CD4-positive, alpha-beta T cell (primary cell): ENCODE results near the gene TBCD. TPM values are rescaled to one million over a fixed set of nuclear protein-coding genes. Genes with fewer than 3 reads are reported as not detected.

Experiments used
- ATAC-seq: fragments of 200-7000 bp; cut with Tn5 transposase; one replicate; pipeline ENCODE4 v1.10.0; 2022; ENCODE audit warnings: mild to moderate bottlenecking; ENCODE audit not compliant: poor library complexity
- CTCF ChIA-PET: fragments of 350-600 bp; sonication (Branson Sonifier 250); formaldehyde crosslinking; loops from one replicate; lab custom pipeline; 2021; ENCODE audit warnings: antibody characterized with exemption, inconsistent platforms; lab: Charles Lee
- POLR2A ChIA-PET: fragments of 350-600 bp; sonication (Branson Sonifier 250); formaldehyde crosslinking; loops from one replicate; lab custom pipeline; 2021; ENCODE audit warnings: antibody characterized with exemption, inconsistent platforms; lab: Charles Lee
- DNase-seq, 14 experiments: peaks; one replicate each; pipeline ENCODE4 v3.0.0-alpha.2; 2013 to 2020; ENCODE audit warnings: mixed read lengths in 2 of 14
- H3K27ac ChIP-seq, 2 donors: one replicate each; pipeline versions ENCODE4 v1.5.1 to v1.7.0; 2013; ENCODE audit warnings: low read length in 2 of 2, low read depth in 1 of 2, mild to moderate bottlenecking in 1 of 2
- H3K27me3 ChIP-seq, 2 experiments: 1 replicate in 1 of 2; 2 replicates in 1 of 2; pipeline versions ENCODE4 v1.6.1 to v1.7.0; 2013; ENCODE audit warnings: low read length in 2 of 2, control low read depth in 1 of 2, mild to moderate bottlenecking in 1 of 2, moderate library complexity in 1 of 2; ENCODE audit not compliant: insufficient read depth in 2 of 2, control insufficient read depth in 1 of 2
- H3K36me3 ChIP-seq: one replicate; pipeline ENCODE4 v1.6.1; 2013; ENCODE audit warnings: low read length, control low read depth; ENCODE audit not compliant: insufficient read depth
- H3K4me1 ChIP-seq: one replicate; pipeline ENCODE4 v1.6.1; 2013; ENCODE audit warnings: low read length, control low read depth; ENCODE audit not compliant: insufficient read depth
- H3K4me3 ChIP-seq: one replicate; pipeline ENCODE4 v1.5.1; 2013; ENCODE audit warnings: mild to moderate bottlenecking, low read length, moderate library complexity
- H3K9me3 ChIP-seq, 2 experiments: 1 replicate in 1 of 2; 2 replicates in 1 of 2; pipeline versions ENCODE4 v1.6.1 to v1.7.0; 2013; ENCODE audit warnings: low read length in 2 of 2, mild to moderate bottlenecking in 2 of 2, control low read depth in 1 of 2, moderate library complexity in 1 of 2; ENCODE audit not compliant: control insufficient read depth in 1 of 2, insufficient read depth in 1 of 2
- H3K27ac Mint-ChIP-seq: one replicate; pipeline ENCODE4 v1.8.0; 2020; ENCODE audit warnings: mixed read lengths
- H3K27me3 Mint-ChIP-seq: one replicate; pipeline ENCODE4 v1.8.0; 2021; ENCODE audit warnings: mixed read lengths
- H3K36me3 Mint-ChIP-seq: one replicate; pipeline ENCODE4 v1.8.0; 2021; ENCODE audit warnings: low read depth, mixed read lengths
- H3K4me1 Mint-ChIP-seq: one replicate; pipeline ENCODE4 v1.8.0; 2021; ENCODE audit warnings: low read depth, mixed read lengths
- H3K4me3 Mint-ChIP-seq: one replicate; pipeline ENCODE4 v1.8.0; 2020; ENCODE audit warnings: mild to moderate bottlenecking, mixed read lengths
- H3K9me3 Mint-ChIP-seq: one replicate; pipeline ENCODE4 v1.8.0; 2020; ENCODE audit warnings: mixed read lengths
- intact Hi-C, 2 experiments: fragments of 100-400 bp; cut with DNase I in 1 of 2; cut with micrococcal nuclease in 1 of 2; formaldehyde crosslinking; loops; one replicate each; pipeline versions ENCODE4 v1.15.1 to v1.9.0; 2023 to 2025; cut with DNase I, micrococcal nuclease
- total RNA-seq, 174 experiments: library from RNA in 2 of 174; stranded (reverse) in 2 of 174; gene quantifications; one replicate each; pipeline ENCODE4 v1.2.3 and lab custom pipeline; 2021 to 2026
- TF ChIP-seq, protein P1 (sequence below): fragments of 200-600 bp; IDR thresholded peaks from one replicate; pipeline ENCODE4 v1.8.0; 2022; ENCODE audit warnings: antibody characterized with exemption, mild to moderate bottlenecking

The TBCD gene
- total RNA-seq, 2 experiments from 2014 or later, result 74.6 to 80.3 TPM

DNA sequence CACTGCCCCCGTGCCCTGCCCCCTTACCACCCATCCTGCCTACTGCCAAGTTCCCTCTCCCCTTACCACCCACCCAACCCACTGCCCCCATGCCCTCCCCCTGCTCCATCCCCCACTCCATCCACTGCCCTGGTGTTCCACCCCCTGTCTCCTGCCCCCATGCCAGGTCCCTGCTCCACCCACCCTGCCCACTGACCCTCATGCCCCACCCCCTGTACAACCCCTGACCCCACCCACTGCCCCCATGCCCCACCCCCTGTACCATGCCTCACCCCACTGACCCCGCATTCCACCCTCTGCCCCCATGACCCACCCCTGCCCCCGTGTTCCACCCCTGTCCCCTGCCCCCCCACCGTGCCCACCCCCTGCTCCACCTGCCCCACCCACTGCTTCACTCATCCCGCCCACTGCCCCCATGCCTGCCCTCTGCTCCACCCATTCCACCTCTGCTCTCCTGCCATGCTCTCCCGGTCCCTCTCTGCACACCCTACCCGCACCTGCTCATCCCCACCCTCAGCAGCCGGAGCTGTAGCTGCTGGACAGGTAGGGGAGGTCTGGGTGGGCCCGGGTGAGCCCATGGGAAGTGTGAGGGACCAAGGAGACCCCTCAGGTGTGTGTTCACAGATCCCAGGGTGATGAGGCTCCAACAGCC lies 42.7 kb upstream of the TBCD start:
- no peak overlapping the region for H3K4me3 ChIP-seq
- Mint-ChIP-seq H3K36me3 (no peaks in the 10 kb centered on the region), H3K27ac (no peak overlapping the region), H3K4me1 (no peaks in the 10 kb centered on the region), H3K4me3 (no peak overlapping the region), H3K9me3 (no peaks in the 10 kb centered on the region), H3K27me3 (no peaks in the 10 kb centered on the region)
- ChIA-PET CTCF (no interaction called here), POLR2A (no interaction called here)
- no peak overlapping the region for H3K27ac ChIP-seq
- no peaks in the 10 kb centered on the region for H3K4me1 ChIP-seq
- ATAC-seq, result no peak
- intact Hi-C loops, result no loop called here
- no peaks in the 10 kb centered on the region for H3K9me3 ChIP-seq
- TF ChIP-seq, protein P1, sequence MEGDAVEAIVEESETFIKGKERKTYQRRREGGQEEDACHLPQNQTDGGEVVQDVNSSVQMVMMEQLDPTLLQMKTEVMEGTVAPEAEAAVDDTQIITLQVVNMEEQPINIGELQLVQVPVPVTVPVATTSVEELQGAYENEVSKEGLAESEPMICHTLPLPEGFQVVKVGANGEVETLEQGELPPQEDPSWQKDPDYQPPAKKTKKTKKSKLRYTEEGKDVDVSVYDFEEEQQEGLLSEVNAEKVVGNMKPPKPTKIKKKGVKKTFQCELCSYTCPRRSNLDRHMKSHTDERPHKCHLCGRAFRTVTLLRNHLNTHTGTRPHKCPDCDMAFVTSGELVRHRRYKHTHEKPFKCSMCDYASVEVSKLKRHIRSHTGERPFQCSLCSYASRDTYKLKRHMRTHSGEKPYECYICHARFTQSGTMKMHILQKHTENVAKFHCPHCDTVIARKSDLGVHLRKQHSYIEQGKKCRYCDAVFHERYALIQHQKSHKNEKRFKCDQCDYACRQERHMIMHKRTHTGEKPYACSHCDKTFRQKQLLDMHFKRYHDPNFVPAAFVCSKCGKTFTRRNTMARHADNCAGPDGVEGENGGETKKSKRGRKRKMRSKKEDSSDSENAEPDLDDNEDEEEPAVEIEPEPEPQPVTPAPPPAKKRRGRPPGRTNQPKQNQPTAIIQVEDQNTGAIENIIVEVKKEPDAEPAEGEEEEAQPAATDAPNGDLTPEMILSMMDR, result no peak
- DNase-seq, result no peak
- no peaks in the 10 kb centered on the region for H3K36me3 ChIP-seq
- H3K27me3 ChIP-seq, result no peaks in the 10 kb centered on the region

DNA sequence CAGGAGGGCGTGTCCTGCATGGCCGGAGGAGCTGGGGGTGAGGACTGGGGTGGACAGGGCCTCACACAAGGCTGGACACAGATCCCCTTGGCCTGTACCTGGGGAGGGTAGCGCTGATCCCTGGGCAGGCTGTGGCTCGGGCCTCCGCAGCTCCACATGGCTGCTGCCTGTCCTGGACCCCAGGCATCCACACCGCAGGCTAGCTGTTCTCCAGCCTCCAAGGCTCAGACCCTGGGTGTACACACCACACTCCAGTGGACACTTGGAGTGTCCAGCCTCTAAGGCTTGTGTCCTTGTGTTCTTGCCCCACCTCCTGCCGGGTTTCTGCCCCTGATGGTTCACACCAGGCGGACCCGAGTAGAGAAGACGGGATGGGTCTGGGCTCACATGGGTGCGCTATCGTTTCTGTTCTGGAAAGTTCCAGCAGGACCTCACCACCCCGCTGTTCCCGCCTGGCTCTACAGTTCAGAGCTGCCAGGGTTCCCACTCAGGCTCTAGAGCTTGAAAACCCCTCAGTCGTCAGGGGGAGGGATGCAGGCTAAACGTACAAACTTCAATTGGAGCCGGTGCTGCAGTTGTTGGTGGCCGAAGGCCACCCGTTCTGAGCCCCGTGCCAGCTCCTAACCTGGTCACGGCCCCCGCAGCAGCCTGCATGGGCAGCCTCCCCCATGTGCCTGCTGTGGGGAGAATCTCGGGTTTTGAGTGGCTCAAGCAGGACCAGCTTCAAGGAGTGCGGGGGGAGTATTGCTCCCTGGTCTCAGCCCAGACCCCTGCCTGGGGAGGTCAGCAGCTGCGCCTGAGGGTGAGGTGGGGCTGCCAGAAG lies 42.0 kb upstream of the TBCD start:
- Mint-ChIP-seq H3K27ac (no peak overlapping the region), H3K4me3 (no peak overlapping the region), H3K36me3 (no peaks in the 10 kb centered on the region), H3K27me3 (no peaks in the 10 kb centered on the region), H3K4me1 (no peaks in the 10 kb centered on the region), H3K9me3 (no peaks in the 10 kb centered on the region)
- no peaks in the 10 kb centered on the region for H3K36me3 ChIP-seq
- TF ChIP-seq, protein P1, result no peak
- ATAC-seq (no peak), DNase-seq (no peak)
- H3K4me3 ChIP-seq, result no peak overlapping the region
- no peaks in the 10 kb centered on the region for H3K9me3 ChIP-seq
- H3K27me3 ChIP-seq, result no peaks in the 10 kb centered on the region
- ChIA-PET CTCF (no interaction called here), POLR2A (no interaction called here)
- no peaks in the 10 kb centered on the region for H3K4me1 ChIP-seq
- H3K27ac ChIP-seq, result no peak overlapping the region
- intact Hi-C loops, result no loop called here

DNA sequence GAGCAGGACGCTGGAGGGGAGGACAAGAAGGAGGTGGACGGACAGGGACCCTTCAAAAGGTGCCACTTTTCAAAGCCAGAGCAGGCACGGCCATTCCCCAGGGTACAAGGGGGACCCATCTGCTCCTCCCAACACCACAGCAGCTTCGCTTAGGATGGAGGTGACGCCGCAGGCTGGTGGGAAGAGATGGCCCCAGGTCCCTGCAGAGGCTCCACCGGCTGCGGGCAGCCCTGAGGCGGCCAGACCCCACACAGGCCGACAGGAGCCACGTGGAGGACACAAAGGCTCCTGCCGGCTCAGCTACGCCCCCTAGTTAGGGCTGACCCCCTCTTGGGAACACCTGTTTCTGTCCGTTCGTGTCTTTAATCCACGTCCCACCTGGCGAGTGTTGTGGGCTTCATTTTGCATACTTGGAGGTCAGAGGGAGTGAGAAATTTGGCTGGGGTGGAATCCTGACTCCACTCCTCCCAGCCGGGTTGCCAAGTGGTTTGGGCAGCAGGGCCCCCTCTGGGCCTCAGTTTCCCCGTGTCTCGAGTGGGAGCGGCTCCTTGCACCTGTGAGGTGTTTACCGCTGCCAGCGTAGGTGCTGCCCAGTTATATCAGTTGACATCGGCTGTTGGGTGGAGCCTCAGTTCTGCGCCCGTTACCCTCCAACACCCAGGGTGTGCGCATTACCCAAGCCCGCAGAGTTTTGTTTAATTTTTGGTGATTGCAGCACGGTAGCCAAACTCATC lies 41.2 kb upstream of the TBCD start:
- peaks cover 1% of the 10 kb centered on the region for H3K4me1 Mint-ChIP-seq

More for the DNA sequence above, 41.2 kb upstream of the TBCD start:
- H3K4me3 ChIP-seq, result no peak overlapping the region
- POLR2A ChIA-PET, result no interaction called here
- no peaks in the 10 kb centered on the region for H3K27me3 Mint-ChIP-seq
- no peaks in the 10 kb centered on the region for H3K9me3 Mint-ChIP-seq
- TF ChIP-seq, protein P1, result no peak
- no peaks in the 10 kb centered on the region for H3K9me3 ChIP-seq
- H3K27ac ChIP-seq, result no peak overlapping the region
- H3K27me3 ChIP-seq, result no peaks in the 10 kb centered on the region
- DNase-seq (no peak), ATAC-seq (no peak)
- H3K36me3 Mint-ChIP-seq, result no peaks in the 10 kb centered on the region
- no peak overlapping the region for H3K4me3 Mint-ChIP-seq
- peaks cover 1% of the 10 kb centered on the region for H3K4me1 ChIP-seq
- intact Hi-C loops, result no loop called here
- CTCF ChIA-PET, result no interaction called here
- H3K36me3 ChIP-seq, result no peaks in the 10 kb centered on the region
- H3K27ac Mint-ChIP-seq, result no peak overlapping the region
